Esophagus muscularis mucosa (tissue), 4 donors: ENCODE results near the gene ARMC2. TPM values are rescaled to one million over a fixed set of nuclear protein-coding genes. Genes with fewer than 3 reads are reported as not detected.
"Not testable (repeated sequence)": the region's sequence is repeated elsewhere in the genome, so short reads cannot be mapped to it uniquely, and the experiment has no call there.

Source experiments
- DNase-seq: peaks from one replicate; pipeline ENCODE4 v3.0.0-alpha.2; 2017; ENCODE audit errors: extremely low spot score
- H3K27ac ChIP-seq, 4 donors: fragments of 200-600 bp; sonication (generic); replicated peaks in 1 of 4; 1 replicate in 3 of 4; 2 replicates in 1 of 4; pipeline ENCODE4 v1.5.1; 2016 to 2019; ENCODE audit warnings: mild to moderate bottlenecking in 1 of 4
- H3K27me3 ChIP-seq, 4 donors: fragments of 200-600 bp; sonication (generic); one replicate each; pipeline versions ENCODE4 v1.5.1 to v1.6.0; 2016 to 2019
- H3K36me3 ChIP-seq, 4 donors: fragments of 200-600 bp; sonication (generic); one replicate each; pipeline ENCODE4 v1.5.1; 2016 to 2019
- H3K4me1 ChIP-seq, 4 donors: fragments of 200-600 bp; sonication (generic); one replicate each; pipeline ENCODE4 v1.5.1; 2016 to 2019
- H3K4me3 ChIP-seq, 4 donors: fragments of 200-600 bp; sonication (generic); 1 replicate in 2 of 4; 2 replicates in 2 of 4; pipeline ENCODE4 v1.5.1; 2016 to 2019; ENCODE audit warnings: mild to moderate bottlenecking in 4 of 4, moderate library complexity in 1 of 4
- H3K9me3 ChIP-seq, 4 donors: fragments of 200-600 bp; sonication (generic); 1 replicate in 3 of 4; 2 replicates in 1 of 4; pipeline ENCODE4 v1.5.1; 2016 to 2019
- CTCF ChIP-seq, 3 experiments: fragments of 200-600 bp in 2 of 3; fragments of 450-650 bp in 1 of 3; sonication (generic) in 2 of 3; IDR thresholded peaks; one replicate each; pipeline ENCODE4 v1.5.1; 2017 to 2019; ENCODE audit warnings: antibody characterized with exemption in 3 of 3, mild to moderate bottlenecking in 2 of 3, moderate library complexity in 1 of 3
- EP300 ChIP-seq: sonication (generic); formaldehyde crosslinking; IDR thresholded peaks from one replicate; pipeline ENCODE4 v1.6.1; 2017; ENCODE audit warnings: antibody characterized with exemption
- POLR2A ChIP-seq: fragments of 450-650 bp; IDR thresholded peaks from one replicate; pipeline ENCODE4 v1.6.1; 2017; ENCODE audit warnings: antibody characterized with exemption, moderate library complexity, mild to moderate bottlenecking, low read depth
- POLR2AphosphoS5 ChIP-seq, 2 donors: sonication (generic); formaldehyde crosslinking; IDR thresholded peaks; one replicate each; pipeline ENCODE4 v1.6.1; 2017; ENCODE audit warnings: antibody characterized with exemption in 2 of 2
- WGBS: methylation state at CpG from one replicate; pipeline ENCODE4 v1.1.5; 2018; 5-methylcytosine and 5-hydroxymethylcytosine counted together
- intact Hi-C: fragments of 100-400 bp; cut with DNase I; formaldehyde crosslinking; loops from one replicate; pipeline ENCODE4 v1.15.1; 2023
- total RNA-seq, 4 donors: library from RNA; depleted of rRNA; stranded (reverse); fragments of >200 nt; gene quantifications; one replicate each; pipeline versions ENCODE4 v1.1.0 to v1.2.1, GENCODE V29; 2016

The ARMC2 gene
- total RNA-seq, 4 donors from 2014 or later, result 2.1 to 5.1 (median 3.2) TPM

- no peak for DNase-seq
- WGBS, result 57% methylated on average over 11 of the region's 12 CpGs
- Histone ChIP-seq H3K27ac (no peak overlapping the region), H3K9me3 (no peaks in the 10 kb centered on the region), H3K27me3 (no peaks in the 10 kb centered on the region), H3K4me3 (no peak overlapping the region), H3K4me1 (peaks cover 7 to 20% (median 12%) of the 10 kb centered on the region in 4 donors), H3K36me3 (no peaks in the 10 kb centered on the region)
- TF ChIP-seq POLR2AphosphoS5 (IDR thresholded peaks at IDR 0.05) (no peak), EP300 (no peak), POLR2A (no peak), CTCF (IDR thresholded peaks at IDR 0.05) (no peak)
- intact Hi-C loops, result no loop called here
Observed at GRCh38 chr6:108966855-108967755, 118.9 kb downstream of the ARMC2 start.

DNA sequence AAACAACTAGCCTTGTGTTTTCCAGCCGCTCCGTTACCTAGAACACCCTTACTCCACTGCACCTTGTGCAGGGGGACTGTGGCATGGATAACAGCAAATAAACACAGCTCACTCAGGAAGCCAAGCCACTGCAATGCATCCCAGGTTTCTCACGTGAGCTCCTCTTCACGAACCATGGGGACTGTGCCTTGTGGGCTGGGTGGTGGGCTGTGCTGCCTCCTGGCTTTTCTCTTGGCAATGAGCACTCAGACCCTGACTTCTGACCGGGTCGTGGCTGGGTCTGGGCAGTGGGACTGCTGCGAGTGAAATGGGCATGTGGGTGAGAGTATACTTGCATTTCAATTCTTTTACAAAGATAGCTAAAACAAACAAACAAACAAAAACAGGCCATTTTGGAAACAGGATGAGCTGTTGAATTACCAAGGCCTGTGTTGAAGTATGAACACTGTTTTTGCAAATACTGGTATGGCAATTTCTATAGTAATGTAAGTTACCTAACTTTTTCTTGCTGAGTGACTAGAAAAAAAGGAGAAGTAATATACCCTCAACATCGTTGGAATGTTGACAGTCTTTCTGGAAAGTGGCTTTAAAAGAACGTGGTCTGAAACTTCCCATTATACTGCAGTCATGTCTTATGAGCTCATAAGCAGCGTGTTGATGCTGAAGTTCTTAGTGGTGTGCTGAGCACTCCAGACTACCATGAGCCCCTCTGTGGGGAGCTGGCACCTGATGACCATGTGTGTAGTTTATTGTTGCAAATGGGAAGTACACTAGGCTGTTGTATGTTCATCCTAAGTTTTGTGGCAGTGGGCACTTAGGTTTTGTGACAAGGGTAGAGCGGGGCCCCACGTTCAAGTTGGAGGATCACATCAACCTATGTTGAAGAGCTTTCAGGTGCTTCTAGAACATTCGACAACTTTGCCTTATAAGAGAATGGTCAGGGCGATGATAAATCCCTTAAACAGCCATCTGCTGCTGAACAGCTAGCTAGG is 120.4 kb downstream of the ARMC2 start:
- H3K4me3 ChIP-seq, result no peak overlapping the region
- no peak overlapping the region for H3K27ac ChIP-seq
- 88% methylated on average over 14 of the region's 14 CpGs for WGBS

GRCh38 chr6:108969776-108970175 is 121.6 kb downstream of the ARMC2 start:
- Histone ChIP-seq H3K4me1 (peaks cover 0 to 20% (median 4%) of the 10 kb centered on the region in 4 donors), H3K4me3 (no peak overlapping the region), H3K36me3 (no peaks in the 10 kb centered on the region), H3K27me3 (no peaks in the 10 kb centered on the region), H3K27ac (no peak overlapping the region), H3K9me3 (no peaks in the 10 kb centered on the region)
- 86% methylated on average over 2 of the region's 2 CpGs for WGBS
- TF ChIP-seq POLR2A (no peak), POLR2AphosphoS5 (IDR thresholded peaks at IDR 0.05) (no peak), EP300 (no peak), CTCF (IDR thresholded peaks at IDR 0.05) (no peak)
- DNase-seq, result no peak
- intact Hi-C loops, result no loop called here

More for the DNA sequence above, 120.4 kb downstream of the ARMC2 start:
- TF ChIP-seq EP300 (no peak), POLR2A (no peak), POLR2AphosphoS5 (IDR thresholded peaks at IDR 0.05) (no peak), CTCF (IDR thresholded peaks at IDR 0.05) (no peak)
- Histone ChIP-seq H3K9me3 (no peaks in the 10 kb centered on the region), H3K4me1 (peaks cover 0 to 20% (median 4%) of the 10 kb centered on the region in 4 donors), H3K27me3 (no peaks in the 10 kb centered on the region), H3K36me3 (no peaks in the 10 kb centered on the region)
- peak; percentile 91 for DNase-seq
- intact Hi-C loops, result no loop called here

GRCh38 chr6:108974201-108974600 is 126.0 kb downstream of the ARMC2 start:
- WGBS, result 94% methylated on average over 1 of the region's 1 CpG
- Histone ChIP-seq H3K27ac (no peak overlapping the region), H3K27me3 (no peaks in the 10 kb centered on the region), H3K4me3 (no peak overlapping the region), H3K4me1 (no peaks in the 10 kb centered on the region), H3K9me3 (peaks cover 0 to 7% (median 4%) of the 10 kb centered on the region in 4 donors), H3K36me3 (no peaks in the 10 kb centered on the region)
- TF ChIP-seq POLR2A, result no peak
- no peak for TF ChIP-seq POLR2AphosphoS5 (IDR thresholded peaks at IDR 0.05)
- no peak for TF ChIP-seq EP300
- no peak for TF ChIP-seq CTCF (IDR thresholded peaks at IDR 0.05)
- intact Hi-C loops, result no loop called here
- no peak for DNase-seq

DNA sequence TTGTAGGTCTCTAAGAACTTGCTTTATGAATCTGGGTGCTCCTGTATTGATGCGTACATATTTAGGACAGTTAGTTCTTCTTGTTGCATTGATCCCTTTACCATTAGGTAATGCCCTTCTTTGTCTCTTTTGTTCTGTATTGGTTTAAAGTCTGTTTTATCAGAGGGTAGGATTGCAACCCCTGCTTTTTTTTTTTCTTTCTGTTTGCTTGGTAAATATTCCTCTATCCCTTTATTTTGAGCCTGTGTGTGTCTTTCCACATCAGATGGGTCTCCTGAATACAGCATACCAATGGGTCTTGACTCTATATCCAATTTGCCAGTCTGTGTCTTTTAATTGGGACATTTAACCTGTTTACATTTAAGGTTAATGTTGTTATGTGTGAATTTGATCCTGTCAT is 130.4 kb downstream of the ARMC2 start:
- 100% methylated on average over 1 of the region's 1 CpG for WGBS
- DNase-seq, result not testable (repeated sequence)

More for the DNA sequence above, 130.4 kb downstream of the ARMC2 start:
- H3K9me3 ChIP-seq, H3K4me3 ChIP-seq, H3K27me3 ChIP-seq, H3K36me3 ChIP-seq, H3K27ac ChIP-seq, H3K4me1 ChIP-seq, intact Hi-C loops: not testable (repeated sequence)
